Activated CD4-positive, alpha-beta T cell treated with anti-CD3 and anti-CD28 coated beads, Interleukin-10, Interleukin-2, amounts not matched to agents 100 ng/mL and 50 ng/mL, durations not matched to agents 16 hours and 8 hours (primary cell): ENCODE data around the gene GSPT1.
"Not testable (repeated sequence)": the region's sequence is repeated elsewhere in the genome, so short reads cannot be mapped to it uniquely, and the experiment has no call there.

Experiments used
- DNase-seq: peaks from one replicate; pipeline ENCODE4 v3.0.0-alpha.2; 2020

The GSPT1 gene

GRCh38 chr16:11851294-11852091, 64.3 kb downstream of the GSPT1 start, which contains the start of gene RSL1D1:
Gene RSL1D1 (minus strand): TSS chr16:11851542. CDS start chr16:11851512, 30 bp downstream.
- peak; percentile 96 for DNase-seq

GRCh38 chr16:11848842-11849241, 66.9 kb downstream of the GSPT1 start:
- peak; percentile 17 for DNase-seq

GRCh38 chr16:11844499-11844898, 71.3 kb downstream of the GSPT1 start:
- DNase-seq, result no peak

- no peak for DNase-seq
These were observed 71.9 kb downstream of the GSPT1 start for GRCh38 chr16:11843861-11844260.

- no peak for DNase-seq
These were observed 72.5 kb downstream of the GSPT1 start for GRCh38 chr16:11843206-11843605.

GRCh38 chr16:11841026-11841425, 74.7 kb downstream of the GSPT1 start:
- no peak for DNase-seq

GRCh38 chr16:11836650-11837244, 79.0 kb downstream of the GSPT1 start:
- DNase-seq, result no peak

GRCh38 chr16:11835891-11836649, 79.7 kb downstream of the GSPT1 start:
- DNase-seq, result no peak

- no peak for DNase-seq
These were observed 80.4 kb downstream of the GSPT1 start for GRCh38 chr16:11835309-11835708.

- DNase-seq, result no peak
These were observed 81.6 kb downstream of the GSPT1 start for GRCh38 chr16:11833951-11834695.

- no peak for DNase-seq
These were observed 87.1 kb downstream of the GSPT1 start for GRCh38 chr16:11828696-11829095.

GRCh38 chr16:11825520-11826165, 90.1 kb downstream of the GSPT1 start:
- not testable (repeated sequence) for DNase-seq

GRCh38 chr16:11824362-11824761, 91.4 kb downstream of the GSPT1 start:
- DNase-seq, result no peak

- not testable (repeated sequence) for DNase-seq
These were observed 92.1 kb downstream of the GSPT1 start for GRCh38 chr16:11823645-11824044.

GRCh38 chr16:11819798-11820197, 96.0 kb downstream of the GSPT1 start:
- DNase-seq, result no peak

- not testable (repeated sequence) for DNase-seq
These were observed 96.8 kb downstream of the GSPT1 start for GRCh38 chr16:11818970-11819369.
